ENCODE results near the gene FRAS1. TPM values are rescaled to one million over a fixed set of nuclear protein-coding genes. Genes with fewer than 3 reads are reported as not detected.

Gene FRAS1
- total RNA-seq, 1 experiment from 2014 or later = 82.0 TPM

DNA sequence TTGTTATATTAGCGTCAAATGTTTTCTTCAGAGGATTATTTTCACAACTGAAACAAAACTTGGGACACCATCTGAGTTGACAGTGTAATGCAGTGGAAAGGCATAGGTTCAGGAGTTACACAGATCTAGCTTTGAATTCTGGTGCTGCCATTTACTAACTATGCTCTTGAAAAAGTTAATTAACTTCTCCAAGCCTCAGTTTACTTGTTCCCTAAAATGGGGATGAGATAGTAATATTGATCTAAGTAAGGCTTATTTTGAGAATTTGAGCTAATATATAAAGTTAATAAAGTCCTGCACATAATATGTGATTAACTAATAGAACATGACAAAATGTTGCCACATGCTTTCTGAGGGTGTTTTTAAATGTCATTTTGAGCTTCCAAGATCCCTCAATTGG lies 112.6 kb downstream of the FRAS1 start (continued):
- TF ChIP-seq, protein P1, sequence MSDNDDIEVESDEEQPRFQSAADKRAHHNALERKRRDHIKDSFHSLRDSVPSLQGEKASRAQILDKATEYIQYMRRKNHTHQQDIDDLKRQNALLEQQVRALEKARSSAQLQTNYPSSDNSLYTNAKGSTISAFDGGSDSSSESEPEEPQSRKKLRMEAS (CRISPR knock-in tag; IDR thresholded peaks at IDR 0.05) = no peak
- TF ChIP-seq JUN (CRISPR knock-in tag; IDR thresholded peaks at IDR 0.05) (no peak), CBFB (CRISPR knock-in tag; IDR thresholded peaks at IDR 0.05; ENCODE audit: low read depth) (no peak)
- TF ChIP-seq, protein P2, sequence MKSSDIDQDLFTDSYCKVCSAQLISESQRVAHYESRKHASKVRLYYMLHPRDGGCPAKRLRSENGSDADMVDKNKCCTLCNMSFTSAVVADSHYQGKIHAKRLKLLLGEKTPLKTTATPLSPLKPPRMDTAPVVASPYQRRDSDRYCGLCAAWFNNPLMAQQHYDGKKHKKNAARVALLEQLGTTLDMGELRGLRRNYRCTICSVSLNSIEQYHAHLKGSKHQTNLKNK (CRISPR knock-in tag; IDR thresholded peaks at IDR 0.05) = no peak

DNA sequence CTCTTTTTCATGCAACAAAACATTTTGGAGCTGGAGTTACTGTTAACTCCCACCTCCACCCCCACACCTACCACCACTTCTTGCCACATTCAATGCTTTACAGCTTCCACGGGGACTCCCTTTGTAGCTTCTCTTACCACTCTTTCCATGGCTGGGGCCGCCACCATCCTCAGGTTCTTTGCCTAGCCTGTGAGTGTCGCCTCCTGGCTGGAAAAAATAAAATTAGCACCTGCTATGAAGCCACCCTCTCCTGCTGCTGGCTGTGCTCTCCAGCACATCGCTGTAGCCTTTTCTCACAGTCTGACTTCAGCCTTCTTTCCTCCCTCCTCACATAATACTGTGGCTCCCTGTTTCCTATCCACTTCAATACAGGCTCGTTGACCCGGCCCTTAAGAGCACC lies 114.4 kb downstream of the FRAS1 start:
- ChIA-PET POLR2A (interaction anchor here (0.8 to 2.1 kb wide), 4 partner anchors 10 to 115 kb away, joined by 3 to 12 read pairs (median 4); no protein-coding TSS in a partner anchor), CTCF (interaction anchor here (0.7 to 3.5 kb wide), 27 partner anchors 8 to 213 kb away, joined by 3 to 60 read pairs (median 4); partner anchors contain the start of gene FRAS1)
- Mint-ChIP-seq H3K36me3 (peaks cover 2% of the 10 kb centered on the region; the same call in 1 of the 2 replicates), H3K4me3 (no peak overlapping the region), H3K27me3 (ENCODE audit: low read depth) (no peaks in the 10 kb centered on the region), H3K27ac (peak overlapping the region; percentile 17; the same call in 1 of the 2 replicates), H3K4me1 (peaks cover 79% of the 10 kb centered on the region), H3K9me3 (no peaks in the 10 kb centered on the region)
- peak; percentile 74 for ATAC-seq
- DNase-seq (ENCODE audit: low spot score) = peak; percentile 49
- TF ChIP-seq, protein P3, sequence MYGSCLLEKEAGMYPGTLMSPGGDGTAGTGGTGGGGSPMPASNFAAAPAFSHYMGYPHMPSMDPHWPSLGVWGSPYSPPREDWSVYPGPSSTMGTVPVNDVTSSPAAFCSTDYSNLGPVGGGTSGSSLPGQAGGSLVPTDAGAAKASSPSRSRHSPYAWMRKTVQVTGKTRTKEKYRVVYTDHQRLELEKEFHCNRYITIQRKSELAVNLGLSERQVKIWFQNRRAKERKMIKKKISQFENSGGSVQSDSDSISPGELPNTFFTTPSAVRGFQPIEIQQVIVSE (CRISPR knock-in tag; IDR thresholded peaks at IDR 0.05; ENCODE audit: borderline replicate concordance) = no peak

DNA sequence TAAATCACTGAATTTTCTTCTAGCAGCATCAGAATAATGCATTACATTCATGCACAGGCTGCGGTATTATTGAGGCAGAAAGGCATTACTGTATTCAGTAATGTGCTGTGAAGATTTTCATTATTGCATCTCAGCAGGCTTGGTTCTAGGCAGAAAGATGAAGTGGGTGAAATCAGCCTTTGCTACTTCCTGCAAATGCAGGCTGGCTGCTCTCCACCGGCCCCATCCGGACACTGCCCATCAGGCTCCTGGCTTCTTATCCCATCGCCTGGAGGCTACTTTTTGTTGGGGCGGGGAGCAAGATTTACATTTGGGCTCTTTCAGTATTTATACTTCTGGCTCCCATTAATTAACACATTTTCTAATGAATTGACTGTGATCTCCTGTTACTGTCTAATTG lies 117.8 kb downstream of the FRAS1 start:
- no peak overlapping the region for H3K4me3 Mint-ChIP-seq
- peaks cover 5% of the 10 kb centered on the region; the same call in 1 of the 2 replicates for H3K36me3 Mint-ChIP-seq
- H3K9me3 Mint-ChIP-seq = no peaks in the 10 kb centered on the region
- no peaks in the 10 kb centered on the region for H3K27me3 Mint-ChIP-seq (ENCODE audit: low read depth)
- ATAC-seq (peak; percentile 54), DNase-seq (ENCODE audit: low spot score) (peak; percentile 31)
- H3K4me1 Mint-ChIP-seq = peaks cover 86% of the 10 kb centered on the region
- ChIA-PET POLR2A (no interaction called here), CTCF (no interaction called here)
- TF ChIP-seq, protein P4, sequence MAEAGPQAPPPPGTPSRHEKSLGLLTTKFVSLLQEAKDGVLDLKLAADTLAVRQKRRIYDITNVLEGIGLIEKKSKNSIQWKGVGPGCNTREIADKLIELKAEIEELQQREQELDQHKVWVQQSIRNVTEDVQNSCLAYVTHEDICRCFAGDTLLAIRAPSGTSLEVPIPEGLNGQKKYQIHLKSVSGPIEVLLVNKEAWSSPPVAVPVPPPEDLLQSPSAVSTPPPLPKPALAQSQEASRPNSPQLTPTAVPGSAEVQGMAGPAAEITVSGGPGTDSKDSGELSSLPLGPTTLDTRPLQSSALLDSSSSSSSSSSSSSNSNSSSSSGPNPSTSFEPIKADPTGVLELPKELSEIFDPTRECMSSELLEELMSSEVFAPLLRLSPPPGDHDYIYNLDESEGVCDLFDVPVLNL (CRISPR knock-in tag; IDR thresholded peaks at IDR 0.05; ENCODE audit: borderline replicate concordance, low read depth) = no peak
- TF ChIP-seq CREM (CRISPR knock-in tag; IDR thresholded peaks at IDR 0.05) = no peak
- no peak for TF ChIP-seq EMX1 (CRISPR knock-in tag; IDR thresholded peaks at IDR 0.05)
- no peak for TF ChIP-seq PRRX2 (CRISPR knock-in tag; IDR thresholded peaks at IDR 0.05)
- TF ChIP-seq, protein P5, sequence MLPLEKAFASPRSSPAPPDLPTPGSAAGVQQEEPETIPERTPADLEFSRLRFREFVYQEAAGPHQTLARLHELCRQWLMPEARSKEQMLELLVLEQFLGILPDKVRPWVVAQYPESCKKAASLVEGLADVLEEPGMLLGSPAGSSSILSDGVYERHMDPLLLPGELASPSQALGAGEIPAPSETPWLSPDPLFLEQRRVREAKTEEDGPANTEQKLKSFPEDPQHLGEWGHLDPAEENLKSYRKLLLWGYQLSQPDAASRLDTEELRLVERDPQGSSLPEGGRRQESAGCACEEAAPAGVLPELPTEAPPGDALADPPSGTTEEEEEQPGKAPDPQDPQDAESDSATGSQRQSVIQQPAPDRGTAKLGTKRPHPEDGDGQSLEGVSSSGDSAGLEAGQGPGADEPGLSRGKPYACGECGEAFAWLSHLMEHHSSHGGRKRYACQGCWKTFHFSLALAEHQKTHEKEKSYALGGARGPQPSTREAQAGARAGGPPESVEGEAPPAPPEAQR (CRISPR knock-in tag; IDR thresholded peaks at IDR 0.05) = no peak
- TF ChIP-seq, protein P6, sequence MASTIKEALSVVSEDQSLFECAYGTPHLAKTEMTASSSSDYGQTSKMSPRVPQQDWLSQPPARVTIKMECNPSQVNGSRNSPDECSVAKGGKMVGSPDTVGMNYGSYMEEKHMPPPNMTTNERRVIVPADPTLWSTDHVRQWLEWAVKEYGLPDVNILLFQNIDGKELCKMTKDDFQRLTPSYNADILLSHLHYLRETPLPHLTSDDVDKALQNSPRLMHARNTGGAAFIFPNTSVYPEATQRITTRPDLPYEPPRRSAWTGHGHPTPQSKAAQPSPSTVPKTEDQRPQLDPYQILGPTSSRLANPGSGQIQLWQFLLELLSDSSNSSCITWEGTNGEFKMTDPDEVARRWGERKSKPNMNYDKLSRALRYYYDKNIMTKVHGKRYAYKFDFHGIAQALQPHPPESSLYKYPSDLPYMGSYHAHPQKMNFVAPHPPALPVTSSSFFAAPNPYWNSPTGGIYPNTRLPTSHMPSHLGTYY (CRISPR knock-in tag; IDR thresholded peaks at IDR 0.05) = no peak
- TF ChIP-seq, protein P7, sequence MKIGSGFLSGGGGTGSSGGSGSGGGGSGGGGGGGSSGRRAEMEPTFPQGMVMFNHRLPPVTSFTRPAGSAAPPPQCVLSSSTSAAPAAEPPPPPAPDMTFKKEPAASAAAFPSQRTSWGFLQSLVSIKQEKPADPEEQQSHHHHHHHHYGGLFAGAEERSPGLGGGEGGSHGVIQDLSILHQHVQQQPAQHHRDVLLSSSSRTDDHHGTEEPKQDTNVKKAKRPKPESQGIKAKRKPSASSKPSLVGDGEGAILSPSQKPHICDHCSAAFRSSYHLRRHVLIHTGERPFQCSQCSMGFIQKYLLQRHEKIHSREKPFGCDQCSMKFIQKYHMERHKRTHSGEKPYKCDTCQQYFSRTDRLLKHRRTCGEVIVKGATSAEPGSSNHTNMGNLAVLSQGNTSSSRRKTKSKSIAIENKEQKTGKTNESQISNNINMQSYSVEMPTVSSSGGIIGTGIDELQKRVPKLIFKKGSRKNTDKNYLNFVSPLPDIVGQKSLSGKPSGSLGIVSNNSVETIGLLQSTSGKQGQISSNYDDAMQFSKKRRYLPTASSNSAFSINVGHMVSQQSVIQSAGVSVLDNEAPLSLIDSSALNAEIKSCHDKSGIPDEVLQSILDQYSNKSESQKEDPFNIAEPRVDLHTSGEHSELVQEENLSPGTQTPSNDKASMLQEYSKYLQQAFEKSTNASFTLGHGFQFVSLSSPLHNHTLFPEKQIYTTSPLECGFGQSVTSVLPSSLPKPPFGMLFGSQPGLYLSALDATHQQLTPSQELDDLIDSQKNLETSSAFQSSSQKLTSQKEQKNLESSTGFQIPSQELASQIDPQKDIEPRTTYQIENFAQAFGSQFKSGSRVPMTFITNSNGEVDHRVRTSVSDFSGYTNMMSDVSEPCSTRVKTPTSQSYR (CRISPR knock-in tag; IDR thresholded peaks at IDR 0.05) = no peak
- TF ChIP-seq FOXK1 (CRISPR knock-in tag; IDR thresholded peaks at IDR 0.05) = no peak
- no peak for TF ChIP-seq JUN (CRISPR knock-in tag; IDR thresholded peaks at IDR 0.05)
- TF ChIP-seq, protein P8, sequence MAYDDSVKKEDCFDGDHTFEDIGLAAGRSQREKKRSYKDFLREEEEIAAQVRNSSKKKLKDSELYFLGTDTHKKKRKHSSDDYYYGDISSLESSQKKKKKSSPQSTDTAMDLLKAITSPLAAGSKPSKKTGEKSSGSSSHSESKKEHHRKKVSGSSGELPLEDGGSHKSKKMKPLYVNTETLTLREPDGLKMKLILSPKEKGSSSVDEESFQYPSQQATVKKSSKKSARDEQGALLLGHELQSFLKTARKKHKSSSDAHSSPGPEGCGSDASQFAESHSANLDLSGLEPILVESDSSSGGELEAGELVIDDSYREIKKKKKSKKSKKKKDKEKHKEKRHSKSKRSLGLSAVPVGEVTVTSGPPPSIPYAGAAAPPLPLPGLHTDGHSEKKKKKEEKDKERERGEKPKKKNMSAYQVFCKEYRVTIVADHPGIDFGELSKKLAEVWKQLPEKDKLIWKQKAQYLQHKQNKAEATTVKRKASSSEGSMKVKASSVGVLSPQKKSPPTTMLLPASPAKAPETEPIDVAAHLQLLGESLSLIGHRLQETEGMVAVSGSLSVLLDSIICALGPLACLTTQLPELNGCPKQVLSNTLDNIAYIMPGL (CRISPR knock-in tag; IDR thresholded peaks at IDR 0.05) = no peak
- TF ChIP-seq MYBL2 (CRISPR knock-in tag; IDR thresholded peaks at IDR 0.05) = no peak
- TF ChIP-seq ZNF317 (CRISPR knock-in tag; IDR thresholded peaks at IDR 0.05; ENCODE audit: borderline replicate concordance, low read depth) = no peak
- no peak for TF ChIP-seq OVOL2 (CRISPR knock-in tag; IDR thresholded peaks at IDR 0.05; ENCODE audit: borderline replicate concordance)
- no peak for TF ChIP-seq KAT7 (CRISPR knock-in tag; IDR thresholded peaks at IDR 0.05; ENCODE audit: borderline replicate concordance)
- TF ChIP-seq SMAD3 (CRISPR knock-in tag; IDR thresholded peaks at IDR 0.05; ENCODE audit: borderline replicate concordance) = no peak
- TF ChIP-seq NR2C2 (CRISPR knock-in tag; IDR thresholded peaks at IDR 0.05) = no peak
- no peak for TF ChIP-seq HMGA2 (CRISPR knock-in tag; IDR thresholded peaks at IDR 0.05)
- TF ChIP-seq, protein P9, sequence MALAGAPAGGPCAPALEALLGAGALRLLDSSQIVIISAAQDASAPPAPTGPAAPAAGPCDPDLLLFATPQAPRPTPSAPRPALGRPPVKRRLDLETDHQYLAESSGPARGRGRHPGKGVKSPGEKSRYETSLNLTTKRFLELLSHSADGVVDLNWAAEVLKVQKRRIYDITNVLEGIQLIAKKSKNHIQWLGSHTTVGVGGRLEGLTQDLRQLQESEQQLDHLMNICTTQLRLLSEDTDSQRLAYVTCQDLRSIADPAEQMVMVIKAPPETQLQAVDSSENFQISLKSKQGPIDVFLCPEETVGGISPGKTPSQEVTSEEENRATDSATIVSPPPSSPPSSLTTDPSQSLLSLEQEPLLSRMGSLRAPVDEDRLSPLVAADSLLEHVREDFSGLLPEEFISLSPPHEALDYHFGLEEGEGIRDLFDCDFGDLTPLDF (CRISPR knock-in tag; IDR thresholded peaks at IDR 0.05) = no peak
- H3K27ac Mint-ChIP-seq = peak overlapping the region; percentile 88

Measured in WTC11 (cell line).